ENCODE measurements around the gene SHISA5. TPM values are rescaled to one million over a fixed set of nuclear protein-coding genes. Genes with fewer than 3 reads are reported as not detected.

Gene SHISA5
- total and polyA plus RNA-seq, 4 donors: 40.7 to 104 (median 75.8) TPM

DNA sequence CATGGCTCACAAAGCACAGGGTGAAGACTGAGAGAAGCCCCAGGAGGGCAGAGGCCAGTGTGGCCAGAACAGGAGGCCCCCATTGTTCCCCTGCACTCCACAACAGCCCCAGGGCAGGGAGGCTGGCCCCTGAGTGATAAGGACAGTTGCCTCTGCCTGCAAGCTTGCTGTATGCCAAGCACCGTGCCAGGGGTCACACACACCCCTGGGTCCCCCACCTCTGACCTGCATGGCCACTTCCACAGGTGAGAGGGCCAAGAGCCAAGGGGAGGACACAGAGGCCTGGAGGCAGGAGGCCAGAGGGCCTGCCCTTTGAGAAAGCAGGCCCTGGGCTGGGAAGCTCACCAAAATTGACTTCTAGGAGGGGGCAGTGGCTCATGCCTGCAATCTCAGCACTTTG is 33.7 kb downstream of the SHISA5 start (continued):
- TF ChIP-seq, protein P1, sequence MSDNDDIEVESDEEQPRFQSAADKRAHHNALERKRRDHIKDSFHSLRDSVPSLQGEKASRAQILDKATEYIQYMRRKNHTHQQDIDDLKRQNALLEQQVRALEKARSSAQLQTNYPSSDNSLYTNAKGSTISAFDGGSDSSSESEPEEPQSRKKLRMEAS (IDR thresholded peaks at IDR 0.05): peak; percentile 47
- TF ChIP-seq SP1 (IDR thresholded peaks at IDR 0.05) (peak; percentile 69), EGR1 (IDR thresholded peaks at IDR 0.05; ENCODE audit: low read depth in 2 of 2) (no peak), ZBTB33 (IDR thresholded peaks at IDR 0.05) (no peak), RAD21 (IDR thresholded peaks at IDR 0.05) (peak in 1 of 2 donors; percentile 37)

DNA sequence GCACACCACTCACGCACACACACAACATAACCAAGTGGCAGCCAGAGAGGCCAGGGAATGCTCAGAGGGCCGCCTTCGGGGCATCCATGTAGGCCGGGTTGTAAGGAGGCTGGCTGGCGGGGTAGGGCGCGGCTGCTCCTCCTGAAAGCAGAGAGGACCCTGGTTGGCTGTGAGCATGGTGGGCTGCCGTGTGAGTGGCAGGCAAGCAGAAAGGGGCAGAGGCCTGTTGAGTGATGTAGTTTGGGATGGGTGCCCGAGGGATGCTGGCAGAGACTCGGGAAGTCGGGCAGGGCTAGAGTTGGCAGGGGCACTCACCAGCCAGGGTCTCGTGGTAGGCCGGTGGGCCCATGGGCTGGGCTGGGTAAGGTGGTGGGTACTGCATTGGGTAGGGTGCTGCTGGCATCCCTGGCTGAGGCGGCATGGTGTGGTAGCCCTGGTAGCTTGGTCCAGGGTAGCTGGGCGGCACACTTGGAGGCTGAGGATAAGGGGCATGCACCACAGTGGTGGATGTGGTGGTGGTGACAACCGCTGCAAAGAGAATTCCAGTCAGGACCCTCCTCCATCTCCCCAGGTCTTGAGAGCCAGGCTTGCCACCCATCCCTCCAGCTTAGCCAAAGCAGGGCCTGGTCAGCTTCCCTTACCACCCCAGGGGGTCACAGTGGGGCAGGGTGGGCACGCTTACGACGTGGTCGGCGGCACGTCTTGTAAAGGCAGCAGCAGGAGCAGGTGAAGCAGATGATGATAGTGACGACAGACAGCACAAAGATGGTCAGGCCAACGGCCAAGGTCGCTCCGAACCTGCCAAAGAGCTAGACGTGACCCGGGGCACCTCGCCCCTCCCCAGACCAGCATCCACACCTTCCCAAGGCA is 34.7 kb downstream of the SHISA5 start:
- Histone ChIP-seq H3K9ac (ENCODE audit: low read depth in 1 of 2, low read length in 2 of 2) (no peak overlapping the region), H3K9me3 (ENCODE audit: control insufficient read depth in 4 of 4, low read length in 3 of 4) (no peaks in the 10 kb centered on the region), H3K27me3 (ENCODE audit: control insufficient read depth in 4 of 4, insufficient read depth in 4 of 4, low read length in 3 of 4) (no peaks in the 10 kb centered on the region), H3K27ac (ENCODE audit: low read depth in 1 of 2, low read length in 2 of 2) (peak overlapping the region in 1 of 2 donors; percentile 18), H3K4me1 (ENCODE audit: control insufficient read depth in 4 of 4, insufficient read depth in 4 of 4, low read length in 3 of 4) (peaks cover 24 to 74% (median 58%) of the 10 kb centered on the region in 4 donors), H3K36me3 (ENCODE audit: control insufficient read depth in 4 of 4, insufficient read depth in 3 of 4, low read depth in 1 of 4, low read length in 3 of 4) (peaks cover 0 to 5% (median 0%) of the 10 kb centered on the region in 4 donors), H3K4me3 (ENCODE audit: low read depth in 1 of 3, low read length in 3 of 3) (no peak overlapping the region)
- DNase-seq (ENCODE audit: low spot score): no peak
- WGBS: 70% methylated on average over 29 of the region's 29 CpGs
- no peak for TF ChIP-seq FOXA1 (IDR thresholded peaks at IDR 0.05)
- no peak for TF ChIP-seq TAF1 (conservative IDR thresholded peaks at IDR 0.05)
- TF ChIP-seq ZBTB33 (IDR thresholded peaks at IDR 0.05): no peak
- TF ChIP-seq JUND (IDR thresholded peaks at IDR 0.05): no peak
- TF ChIP-seq NR2F2 (IDR thresholded peaks at IDR 0.05): no peak
- no peak for TF ChIP-seq EGR1 (IDR thresholded peaks at IDR 0.05; ENCODE audit: low read depth in 2 of 2)
- TF ChIP-seq, protein P2, sequence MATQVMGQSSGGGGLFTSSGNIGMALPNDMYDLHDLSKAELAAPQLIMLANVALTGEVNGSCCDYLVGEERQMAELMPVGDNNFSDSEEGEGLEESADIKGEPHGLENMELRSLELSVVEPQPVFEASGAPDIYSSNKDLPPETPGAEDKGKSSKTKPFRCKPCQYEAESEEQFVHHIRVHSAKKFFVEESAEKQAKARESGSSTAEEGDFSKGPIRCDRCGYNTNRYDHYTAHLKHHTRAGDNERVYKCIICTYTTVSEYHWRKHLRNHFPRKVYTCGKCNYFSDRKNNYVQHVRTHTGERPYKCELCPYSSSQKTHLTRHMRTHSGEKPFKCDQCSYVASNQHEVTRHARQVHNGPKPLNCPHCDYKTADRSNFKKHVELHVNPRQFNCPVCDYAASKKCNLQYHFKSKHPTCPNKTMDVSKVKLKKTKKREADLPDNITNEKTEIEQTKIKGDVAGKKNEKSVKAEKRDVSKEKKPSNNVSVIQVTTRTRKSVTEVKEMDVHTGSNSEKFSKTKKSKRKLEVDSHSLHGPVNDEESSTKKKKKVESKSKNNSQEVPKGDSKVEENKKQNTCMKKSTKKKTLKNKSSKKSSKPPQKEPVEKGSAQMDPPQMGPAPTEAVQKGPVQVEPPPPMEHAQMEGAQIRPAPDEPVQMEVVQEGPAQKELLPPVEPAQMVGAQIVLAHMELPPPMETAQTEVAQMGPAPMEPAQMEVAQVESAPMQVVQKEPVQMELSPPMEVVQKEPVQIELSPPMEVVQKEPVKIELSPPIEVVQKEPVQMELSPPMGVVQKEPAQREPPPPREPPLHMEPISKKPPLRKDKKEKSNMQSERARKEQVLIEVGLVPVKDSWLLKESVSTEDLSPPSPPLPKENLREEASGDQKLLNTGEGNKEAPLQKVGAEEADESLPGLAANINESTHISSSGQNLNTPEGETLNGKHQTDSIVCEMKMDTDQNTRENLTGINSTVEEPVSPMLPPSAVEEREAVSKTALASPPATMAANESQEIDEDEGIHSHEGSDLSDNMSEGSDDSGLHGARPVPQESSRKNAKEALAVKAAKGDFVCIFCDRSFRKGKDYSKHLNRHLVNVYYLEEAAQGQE (IDR thresholded peaks at IDR 0.05): no peak
- TF ChIP-seq, protein P3, sequence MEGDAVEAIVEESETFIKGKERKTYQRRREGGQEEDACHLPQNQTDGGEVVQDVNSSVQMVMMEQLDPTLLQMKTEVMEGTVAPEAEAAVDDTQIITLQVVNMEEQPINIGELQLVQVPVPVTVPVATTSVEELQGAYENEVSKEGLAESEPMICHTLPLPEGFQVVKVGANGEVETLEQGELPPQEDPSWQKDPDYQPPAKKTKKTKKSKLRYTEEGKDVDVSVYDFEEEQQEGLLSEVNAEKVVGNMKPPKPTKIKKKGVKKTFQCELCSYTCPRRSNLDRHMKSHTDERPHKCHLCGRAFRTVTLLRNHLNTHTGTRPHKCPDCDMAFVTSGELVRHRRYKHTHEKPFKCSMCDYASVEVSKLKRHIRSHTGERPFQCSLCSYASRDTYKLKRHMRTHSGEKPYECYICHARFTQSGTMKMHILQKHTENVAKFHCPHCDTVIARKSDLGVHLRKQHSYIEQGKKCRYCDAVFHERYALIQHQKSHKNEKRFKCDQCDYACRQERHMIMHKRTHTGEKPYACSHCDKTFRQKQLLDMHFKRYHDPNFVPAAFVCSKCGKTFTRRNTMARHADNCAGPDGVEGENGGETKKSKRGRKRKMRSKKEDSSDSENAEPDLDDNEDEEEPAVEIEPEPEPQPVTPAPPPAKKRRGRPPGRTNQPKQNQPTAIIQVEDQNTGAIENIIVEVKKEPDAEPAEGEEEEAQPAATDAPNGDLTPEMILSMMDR (IDR thresholded peaks at IDR 0.05; ENCODE audit: low read depth, low read length, missing input control): no peak
- TF ChIP-seq RXRA (IDR thresholded peaks at IDR 0.05): no peak
- no peak for TF ChIP-seq GABPA (IDR thresholded peaks at IDR 0.05 in 1 of 2, conservative IDR thresholded peaks at IDR 0.05 in 1 of 2)
- TF ChIP-seq SP1 (IDR thresholded peaks at IDR 0.05): no peak
